HPDE6-E6E7 (cell line): ENCODE measurements around the gene USP5.
A peak's percentile ranks its signal among the peaks of the same experiment; 100 is the strongest.

Experiments
- DNase-seq: peaks from one replicate; pipeline ENCODE4 v3.0.0; 2011; ENCODE audit warnings: missing footprints; ENCODE audit errors: extremely low spot score

USP5 gene

GRCh38 chr12:6840330-6840729, 11.6 kb upstream of the USP5 start:
- DNase-seq = no peak

- no peak for DNase-seq
Measured at GRCh38 chr12:6840761-6841515, 11.0 kb upstream of the USP5 start, which contains the start of gene GNB3. GNB3 (plus strand) TSS chr12:6840925; CDS start chr12:6841288, 363 bp downstream.

GRCh38 chr12:6842075-6842474, 9.9 kb upstream of the USP5 start:
- no peak for DNase-seq

- DNase-seq = no peak
Measured at GRCh38 chr12:6843118-6843902, 8.6 kb upstream of the USP5 start.

- DNase-seq = no peak
Measured at GRCh38 chr12:6845395-6845794, 6.6 kb upstream of the USP5 start.

- no peak for DNase-seq
Measured at GRCh38 chr12:6846316-6846869, 5.6 kb upstream of the USP5 start.

GRCh38 chr12:6847676-6848075, 4.3 kb upstream of the USP5 start:
- no peak for DNase-seq

GRCh38 chr12:6849427-6849826, 2.5 kb upstream of the USP5 start:
- DNase-seq = no peak

- DNase-seq = no peak
Measured at GRCh38 chr12:6849976-6850560, 1.9 kb upstream of the USP5 start.

- DNase-seq = peak; percentile 14
Measured at GRCh38 chr12:6850796-6851152, 1.2 kb upstream of the USP5 start.

- DNase-seq = peak; percentile 100
Measured at GRCh38 chr12:6851153-6851920, 613 bp upstream of the USP5 start, which contains the start of gene CDCA3. CDCA3 (minus strand) TSS chr12:6851286; CDS start chr12:6850952, 334 bp downstream.

GRCh38 chr12:6852651-6853354, 853 bp downstream of the USP5 start:
- DNase-seq = peak; percentile 62

- DNase-seq = no peak
Measured at GRCh38 chr12:6853626-6854025, 1.7 kb downstream of the USP5 start.

GRCh38 chr12:6854036-6854435, 2.1 kb downstream of the USP5 start:
- no peak for DNase-seq

GRCh38 chr12:6855322-6855721, 3.4 kb downstream of the USP5 start:
- no peak for DNase-seq

GRCh38 chr12:6858799-6859198, 6.8 kb downstream of the USP5 start:
- DNase-seq = no peak

GRCh38 chr12:6860116-6860515, 8.2 kb downstream of the USP5 start:
- DNase-seq = no peak

GRCh38 chr12:6860942-6861341, 9.0 kb downstream of the USP5 start:
- DNase-seq = no peak

GRCh38 chr12:6861391-6861790, 9.4 kb downstream of the USP5 start:
- no peak for DNase-seq

GRCh38 chr12:6863033-6863432, 11.1 kb downstream of the USP5 start:
- DNase-seq = no peak
